ENCODE data around the gene SEC11A.
"Not testable (repeated sequence)": the region's sequence is repeated elsewhere in the genome, so short reads cannot be mapped to it uniquely, and the experiment has no call there.

The SEC11A gene

DNA sequence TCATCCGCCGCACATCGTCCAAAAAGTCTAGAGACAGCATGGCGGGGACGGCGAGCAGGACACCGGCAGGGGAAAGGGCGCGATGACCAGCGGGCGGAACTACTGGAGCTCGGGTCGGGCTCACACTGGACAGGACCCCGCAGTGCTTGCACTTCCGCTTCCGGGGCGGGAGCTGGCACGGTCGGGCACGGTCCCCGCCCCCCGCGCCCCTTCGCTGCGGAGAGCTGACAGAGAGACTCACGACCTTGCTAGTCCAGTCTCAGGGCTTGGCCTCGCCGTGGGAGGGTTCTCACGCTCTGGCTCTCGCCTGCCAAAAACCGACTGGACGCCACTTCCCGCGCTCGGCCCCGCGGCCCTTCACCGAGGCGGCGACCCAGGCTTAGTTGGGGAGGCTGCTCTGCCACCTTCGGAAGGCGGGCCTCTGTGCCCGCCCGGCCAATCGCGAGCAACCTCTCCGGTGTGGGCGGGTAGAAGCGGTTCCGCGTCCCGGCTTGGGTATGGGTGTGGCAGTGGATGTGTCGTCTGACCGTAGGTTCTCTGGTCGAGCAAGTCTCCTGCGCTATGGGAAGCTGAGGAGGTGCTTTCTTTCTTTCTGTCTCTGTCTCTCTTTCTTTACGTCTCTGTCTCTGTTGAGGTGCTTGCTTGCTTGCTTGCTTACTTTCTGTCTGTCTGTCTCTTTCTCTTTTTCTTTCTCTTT, at the start of gene SEC11A:
SEC11A (minus strand) TSS at position 104 of the 697 bp plus-strand sequence; CDS start at position 40, 64 bp downstream.
- peak; percentile 82 for DNase-seq (ENCODE audit: low read depth)

DNA sequence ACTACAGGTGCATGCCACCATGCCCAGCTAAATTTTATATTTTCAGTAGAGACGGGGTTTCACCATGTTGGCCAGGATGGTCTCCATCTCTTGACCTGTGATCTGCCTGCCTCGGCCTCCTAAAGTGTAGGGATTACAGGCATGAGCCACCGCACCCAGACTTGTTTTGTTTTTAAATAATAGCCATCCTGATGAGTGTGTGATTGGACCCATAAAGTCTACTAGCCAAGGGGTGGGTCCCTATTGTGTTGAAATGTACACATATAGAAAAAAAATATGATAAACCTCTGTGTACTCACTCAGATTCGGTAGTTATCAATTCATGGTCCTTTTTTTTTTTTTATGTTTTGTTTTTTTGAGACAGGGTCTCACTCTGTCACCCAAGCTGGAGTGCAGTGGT, 49.7 kb upstream of the SEC11A start:
- DNase-seq (ENCODE audit: low read depth), result no peak

DNA sequence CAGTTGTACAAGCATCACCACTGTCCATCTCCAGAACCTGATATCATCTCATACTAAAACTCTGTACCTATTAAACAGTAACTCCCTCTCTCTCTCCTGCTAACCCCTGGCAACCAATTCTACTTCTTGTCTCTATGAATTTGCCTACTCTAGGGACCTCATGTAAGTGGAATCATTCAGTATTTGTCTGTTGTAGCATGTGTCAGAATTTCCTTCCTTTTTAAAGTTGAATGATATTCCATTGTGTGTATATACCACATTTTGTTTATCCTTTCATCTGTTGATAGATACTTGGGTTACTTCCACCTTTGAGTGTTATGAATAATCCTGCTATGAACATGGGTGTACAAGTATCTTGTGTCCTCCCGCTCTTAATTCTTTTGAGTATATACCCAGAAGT, 49.0 kb upstream of the SEC11A start:
- no peak for DNase-seq (ENCODE audit: low read depth)

DNA sequence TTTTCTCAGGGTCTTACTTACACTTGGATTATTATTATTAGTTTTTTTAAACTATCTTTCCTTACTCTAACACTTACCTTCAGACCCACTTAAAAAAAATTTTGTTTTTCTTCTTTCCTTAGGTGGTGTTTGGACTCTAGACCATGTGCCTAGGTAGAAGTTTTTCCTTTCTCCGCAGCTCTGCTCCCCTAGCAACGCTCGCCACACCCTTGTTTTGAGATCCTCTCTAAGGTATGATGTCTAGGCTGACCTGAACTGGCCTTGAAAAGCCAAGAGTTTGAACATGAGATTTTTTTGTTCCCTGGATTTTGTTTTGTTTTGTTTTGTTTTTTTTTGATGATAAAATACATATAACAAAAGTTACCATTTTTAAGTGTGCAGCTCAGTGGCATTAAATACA, 48.6 kb upstream of the SEC11A start:
- no peak for DNase-seq (ENCODE audit: low read depth)

DNA sequence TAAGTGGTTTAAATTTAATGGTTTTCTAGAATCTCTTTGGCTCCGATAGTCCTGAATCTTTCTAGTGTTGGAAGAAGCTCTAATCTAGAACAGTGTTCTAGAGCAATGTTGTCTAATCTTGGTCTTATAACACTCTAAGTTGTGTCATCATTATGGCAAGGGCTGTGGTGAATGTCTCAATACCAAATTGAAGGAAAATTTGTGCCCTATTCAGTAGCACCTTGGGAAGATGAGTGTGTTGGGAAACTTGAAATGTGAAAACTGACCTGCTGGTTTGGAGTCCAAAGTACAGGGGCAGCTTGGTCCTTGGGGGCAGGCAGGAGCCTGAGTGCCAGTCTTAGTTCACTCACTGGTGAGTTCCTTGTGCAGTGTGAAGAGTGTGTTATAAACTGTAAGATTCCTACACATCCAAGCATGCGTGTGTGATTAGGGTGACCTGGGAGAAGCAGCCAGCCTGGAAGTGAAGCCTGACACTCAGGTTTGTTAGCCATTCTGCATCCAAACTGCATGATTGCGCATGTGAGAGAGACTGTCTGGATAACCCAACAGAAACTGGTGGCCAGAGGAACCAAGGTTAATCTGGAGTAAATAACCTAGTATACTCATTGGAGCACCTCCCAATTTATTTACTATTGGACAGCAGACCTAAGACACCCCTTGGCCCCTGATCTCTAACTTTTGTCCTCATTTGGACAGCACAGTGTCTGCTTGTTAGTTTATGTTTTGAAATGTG, 47.1 kb upstream of the SEC11A start:
- DNase-seq (ENCODE audit: low read depth), result no peak

DNA sequence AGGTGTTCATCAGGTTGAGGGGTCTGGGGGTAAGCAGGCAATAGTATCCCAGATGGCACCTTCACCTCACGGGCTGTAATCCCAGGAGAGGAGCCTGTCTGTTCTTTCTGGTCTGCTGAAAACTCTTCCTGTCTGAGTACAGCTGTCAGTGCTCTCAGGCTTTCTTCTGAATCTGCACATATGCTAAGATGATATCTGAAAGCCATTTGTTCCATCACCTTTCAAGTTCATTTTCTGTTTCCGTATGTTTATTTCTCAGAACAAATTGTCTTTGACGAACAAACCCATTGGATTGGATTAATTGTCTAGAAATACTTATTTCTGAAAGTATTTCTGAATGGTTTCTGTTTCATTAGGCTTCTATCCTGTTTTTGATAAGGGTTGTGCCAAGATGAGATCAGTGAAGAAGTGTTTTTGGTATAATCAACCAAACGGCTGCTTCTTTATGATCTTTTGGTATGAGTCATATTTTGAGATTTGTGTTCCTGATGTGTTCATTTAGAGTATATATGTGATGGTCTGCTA, 45.7 kb upstream of the SEC11A start:
- DNase-seq (ENCODE audit: low read depth), result no peak

DNA sequence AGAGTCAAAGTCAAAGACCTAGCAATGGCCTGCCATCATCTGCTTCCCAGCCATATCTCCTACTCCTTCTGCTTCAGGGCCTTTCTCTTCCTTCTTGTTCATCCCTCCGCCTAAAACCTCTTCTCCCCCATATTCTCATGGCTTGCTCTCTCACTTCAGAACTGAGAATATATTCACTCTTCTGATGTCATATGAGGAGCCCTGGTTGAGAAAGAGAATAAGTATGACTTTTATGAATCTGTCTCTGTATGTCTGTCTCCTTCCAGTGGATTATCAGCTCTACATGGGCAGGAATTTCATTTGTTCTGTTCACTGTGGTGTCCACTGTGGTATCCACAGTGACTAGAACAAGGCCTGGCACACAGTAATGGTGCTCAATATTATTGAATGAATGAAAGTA, 44.3 kb upstream of the SEC11A start:
- no peak for DNase-seq (ENCODE audit: low read depth)

DNA sequence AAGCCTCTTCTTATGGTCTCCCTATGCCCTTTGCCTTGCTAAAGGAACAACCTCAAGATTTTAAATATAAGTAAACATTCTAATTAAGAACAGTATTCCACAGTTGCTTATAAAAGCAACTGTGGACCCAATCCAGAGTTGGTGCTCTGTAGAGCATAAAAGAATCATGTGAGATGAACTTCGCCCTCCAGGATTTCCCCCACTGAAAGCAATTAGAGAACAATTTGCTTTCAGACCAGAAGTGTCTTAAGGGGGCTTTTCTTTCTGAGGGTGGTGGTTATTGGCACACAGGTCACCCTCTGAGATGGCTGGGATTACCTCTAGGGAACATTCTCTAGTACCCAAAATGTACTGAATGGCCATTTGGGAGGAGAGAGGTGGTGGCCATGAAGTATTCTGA, 43.1 kb upstream of the SEC11A start:
- no peak for DNase-seq (ENCODE audit: low read depth)

DNA sequence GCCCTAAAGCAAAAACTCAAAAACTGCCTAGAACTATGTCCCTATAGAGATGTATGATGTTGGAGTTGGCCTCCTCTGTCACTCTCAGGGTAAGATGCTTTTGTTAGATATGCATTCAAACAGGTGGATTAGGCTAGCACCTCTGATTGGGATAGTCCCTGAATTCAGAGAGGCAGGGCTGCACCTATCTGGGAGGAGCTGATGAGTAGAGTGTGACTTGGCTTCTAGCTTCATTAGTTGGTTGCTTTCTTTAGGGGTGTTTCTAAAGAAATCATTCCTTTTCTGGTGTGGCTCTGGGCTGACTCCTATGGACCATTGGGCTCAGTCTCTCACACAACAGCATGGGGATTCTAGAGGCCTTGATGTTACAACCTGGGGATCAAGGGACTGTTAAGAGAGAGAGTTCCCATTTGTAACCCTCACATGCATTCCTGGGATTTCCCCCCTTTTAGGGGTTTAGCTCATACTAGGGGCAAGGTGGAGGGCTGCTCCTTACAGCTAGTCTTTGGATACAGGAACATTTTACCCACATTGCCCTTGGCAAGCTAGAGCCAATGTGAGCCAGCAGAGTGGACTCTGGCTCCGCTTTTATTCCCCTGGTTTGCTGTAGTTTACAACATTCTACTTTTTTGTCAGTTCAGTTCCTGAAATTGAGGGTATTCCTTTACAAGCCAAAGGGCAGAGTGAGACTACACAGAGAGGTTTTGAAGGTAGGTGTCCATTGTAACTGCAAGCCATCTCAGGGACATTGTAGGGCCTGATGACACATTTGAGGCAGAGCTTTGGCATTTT, 40.0 kb upstream of the SEC11A start:
- no peak for DNase-seq (ENCODE audit: low read depth)

DNA sequence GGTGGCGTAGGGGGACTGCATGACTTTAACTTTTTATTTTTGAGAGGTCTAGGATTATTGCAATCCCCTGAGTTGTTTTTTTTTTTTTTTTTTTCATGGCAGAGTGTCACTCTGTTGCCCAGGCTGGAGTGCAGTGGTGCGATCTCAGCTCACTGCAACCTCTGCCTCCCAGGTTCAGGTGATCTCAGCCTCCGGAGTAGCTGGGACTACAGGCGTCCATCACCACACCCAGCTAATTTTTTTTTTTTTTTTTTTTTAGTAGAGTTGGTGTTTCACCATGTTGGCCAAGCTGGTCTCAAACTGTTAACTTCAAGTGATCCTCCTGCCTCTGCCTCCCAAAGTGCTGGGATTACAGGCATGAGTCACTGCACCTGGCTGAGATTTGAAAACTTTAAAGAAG, 39.0 kb upstream of the SEC11A start:
- DNase-seq (ENCODE audit: low read depth), result not testable (repeated sequence)

DNA sequence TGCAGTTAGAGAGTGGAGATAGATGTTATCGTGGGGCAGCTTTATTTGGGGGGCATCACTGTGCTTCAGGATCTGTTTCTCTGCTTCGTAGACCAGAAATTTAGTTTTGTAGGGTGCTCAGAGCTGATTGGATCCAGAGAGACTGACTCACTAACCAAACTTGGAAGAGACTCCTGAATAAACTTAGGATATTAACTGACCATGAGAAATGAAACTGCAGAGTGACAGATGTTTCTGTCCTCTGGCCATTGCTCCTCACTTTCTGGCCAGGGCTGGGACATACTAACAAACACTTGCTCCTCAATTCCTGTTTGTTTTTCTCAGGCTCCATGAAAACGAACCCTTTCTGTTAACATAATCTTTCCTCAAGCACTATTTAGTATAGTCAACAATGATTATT, 36.8 kb upstream of the SEC11A start:
- no peak for DNase-seq (ENCODE audit: low read depth)

DNA sequence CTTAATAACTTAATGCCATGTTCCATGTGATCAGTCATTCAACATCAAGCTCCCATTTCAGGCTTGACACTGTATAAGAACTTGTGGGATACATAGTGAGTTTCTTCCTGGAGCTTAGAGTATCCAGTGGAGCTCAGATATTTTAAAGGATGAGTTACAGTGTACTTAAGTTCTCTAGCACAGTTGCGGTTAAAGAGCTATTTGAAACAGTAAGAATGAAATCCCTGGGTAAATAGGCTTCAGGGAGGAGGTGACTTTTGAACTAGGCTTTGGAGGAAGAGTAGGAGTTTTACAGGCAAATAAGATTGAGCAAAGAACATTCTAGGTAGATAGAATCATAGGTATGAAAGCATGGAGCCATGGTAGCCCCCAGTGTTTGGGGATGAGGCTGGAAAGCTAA, 36.3 kb upstream of the SEC11A start:
- DNase-seq (ENCODE audit: low read depth), result no peak

DNA sequence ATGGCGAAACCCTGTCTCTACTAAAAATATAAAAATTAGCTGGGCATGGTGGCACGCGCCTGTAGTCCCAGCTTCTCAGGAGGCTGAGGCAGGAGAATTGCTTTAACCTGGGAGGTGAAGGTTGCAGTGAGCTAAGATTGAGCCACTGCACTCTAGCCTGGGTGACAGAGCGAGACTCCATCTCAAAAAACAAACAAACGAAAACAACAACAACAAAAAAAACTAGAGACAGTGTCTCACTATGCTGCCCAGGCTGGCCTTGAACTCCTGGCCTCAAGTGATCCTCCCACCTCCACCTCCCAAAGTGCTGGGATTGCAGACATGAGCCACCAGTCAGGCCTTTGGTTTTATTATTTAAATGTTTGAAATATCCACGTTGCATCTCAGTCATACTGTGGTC, 35.8 kb upstream of the SEC11A start:
- not testable (repeated sequence) for DNase-seq (ENCODE audit: low read depth)

DNA sequence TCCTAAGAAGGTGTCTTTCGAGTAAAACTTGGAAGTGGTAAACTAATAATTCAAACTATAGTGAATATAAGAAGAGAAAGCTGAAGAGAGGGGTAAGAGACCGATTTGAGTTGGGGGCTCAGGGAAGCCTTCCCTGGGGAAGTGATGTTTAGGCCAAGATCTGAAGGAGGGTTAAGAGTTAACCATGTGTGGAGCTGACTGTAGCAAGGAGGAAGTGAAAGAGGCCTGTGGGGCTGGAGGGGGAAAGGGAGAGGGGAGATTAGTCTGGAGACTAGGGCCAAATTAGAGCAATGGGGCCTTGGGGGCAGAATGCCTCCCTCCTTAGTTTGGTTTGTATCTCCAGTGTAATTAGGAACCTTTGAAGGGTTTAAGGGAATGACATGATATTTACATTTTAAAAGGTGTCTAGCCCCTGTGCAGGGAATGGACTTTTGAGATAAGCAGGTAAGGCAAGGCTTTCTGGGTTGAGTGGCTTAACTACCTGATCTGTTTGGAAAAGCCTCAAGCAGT, 34.7 kb upstream of the SEC11A start:
- DNase-seq (ENCODE audit: low read depth), result no peak

DNA sequence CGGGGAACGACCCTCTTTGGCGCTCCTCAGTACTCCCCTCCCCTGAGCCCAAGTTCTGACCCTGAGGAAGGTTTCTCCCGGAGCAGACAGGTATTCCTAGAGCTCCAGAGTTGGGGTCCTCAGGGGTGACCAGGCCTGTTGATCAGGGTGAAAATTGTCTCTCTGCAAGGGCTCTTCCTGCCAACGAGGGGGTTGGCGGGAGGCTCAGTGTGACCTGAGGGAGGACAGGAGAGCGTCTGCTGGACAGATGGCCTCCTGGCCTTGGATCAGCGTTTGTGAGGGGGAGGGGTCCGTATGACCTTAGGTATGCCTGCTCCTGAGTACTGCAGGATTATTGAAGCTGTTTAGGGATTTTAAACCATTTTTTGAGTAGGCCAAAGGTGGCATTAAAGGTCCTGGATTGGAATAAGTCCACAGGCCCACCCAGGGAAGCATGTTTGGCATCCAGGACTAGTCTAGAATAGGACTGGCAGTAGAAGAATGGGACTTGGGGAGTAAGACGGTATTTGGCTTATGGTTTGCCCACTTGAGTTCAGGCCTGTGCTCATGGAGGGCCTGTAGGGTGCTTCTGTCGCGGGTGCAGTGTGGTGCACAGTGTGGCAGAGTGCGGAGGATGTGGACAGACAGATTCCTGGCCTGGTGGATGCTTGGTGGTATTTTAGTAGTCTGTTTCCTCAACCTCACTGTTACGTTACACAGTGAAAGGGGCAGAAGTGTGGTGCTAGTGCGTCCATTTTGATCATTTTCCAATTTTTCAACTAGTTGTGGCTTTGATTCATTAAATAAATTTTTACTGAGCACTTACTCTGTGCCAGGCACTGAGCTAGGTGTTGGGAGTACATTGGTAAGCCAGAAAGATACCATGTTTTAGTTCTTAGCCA, 33.4 kb upstream of the SEC11A start:
- DNase-seq (ENCODE audit: low read depth), result no peak

DNA sequence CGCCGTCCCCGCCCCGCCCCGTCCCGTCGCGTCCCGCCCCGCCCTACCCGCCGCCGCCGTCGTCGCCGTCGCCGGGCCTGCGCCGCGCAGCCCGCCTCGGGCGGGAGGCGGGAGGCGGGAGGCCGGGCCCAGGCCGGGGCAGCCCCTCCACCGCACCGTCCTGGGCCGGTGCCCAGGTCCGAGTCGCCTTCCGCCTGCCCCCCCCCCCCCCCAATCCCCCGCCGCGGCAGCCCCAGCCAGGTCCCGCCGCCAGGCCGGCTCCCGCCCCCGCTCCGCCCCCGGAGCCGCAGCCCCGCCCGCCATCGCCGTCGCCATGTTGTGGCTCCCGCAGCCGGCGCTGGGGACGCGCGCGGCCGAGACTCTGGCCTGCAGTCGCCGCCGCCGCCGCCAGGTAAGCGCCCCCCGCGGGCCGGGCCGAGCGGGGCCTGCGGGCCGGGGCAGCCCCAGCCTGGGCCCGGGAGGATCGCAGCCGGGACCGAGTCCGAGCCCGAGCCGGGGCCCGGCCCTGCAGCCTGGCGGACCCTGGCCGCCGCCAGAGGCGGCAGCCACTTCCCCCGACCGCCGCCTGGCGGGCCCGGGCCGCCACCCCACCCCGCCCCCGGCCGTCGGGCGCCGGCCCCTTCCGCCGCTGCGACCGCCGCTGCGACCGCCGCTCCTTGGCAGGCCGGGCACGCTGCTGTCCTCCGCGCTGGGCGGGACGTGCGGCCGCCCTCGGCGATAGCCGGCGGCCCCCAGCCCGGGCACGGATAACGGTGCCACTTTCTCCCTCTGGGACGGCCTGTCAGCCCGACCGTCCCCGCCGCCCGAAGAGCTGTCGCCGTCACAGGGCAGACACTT, 32.6 kb upstream of the SEC11A start, which contains the start of gene ZNF592:
ZNF592 (plus strand) TSS at position 319 of the 837 bp plus-strand sequence. CDS start 34,084 bp downstream, outside the sequence.
- DNase-seq (ENCODE audit: low read depth), result no peak

DNA sequence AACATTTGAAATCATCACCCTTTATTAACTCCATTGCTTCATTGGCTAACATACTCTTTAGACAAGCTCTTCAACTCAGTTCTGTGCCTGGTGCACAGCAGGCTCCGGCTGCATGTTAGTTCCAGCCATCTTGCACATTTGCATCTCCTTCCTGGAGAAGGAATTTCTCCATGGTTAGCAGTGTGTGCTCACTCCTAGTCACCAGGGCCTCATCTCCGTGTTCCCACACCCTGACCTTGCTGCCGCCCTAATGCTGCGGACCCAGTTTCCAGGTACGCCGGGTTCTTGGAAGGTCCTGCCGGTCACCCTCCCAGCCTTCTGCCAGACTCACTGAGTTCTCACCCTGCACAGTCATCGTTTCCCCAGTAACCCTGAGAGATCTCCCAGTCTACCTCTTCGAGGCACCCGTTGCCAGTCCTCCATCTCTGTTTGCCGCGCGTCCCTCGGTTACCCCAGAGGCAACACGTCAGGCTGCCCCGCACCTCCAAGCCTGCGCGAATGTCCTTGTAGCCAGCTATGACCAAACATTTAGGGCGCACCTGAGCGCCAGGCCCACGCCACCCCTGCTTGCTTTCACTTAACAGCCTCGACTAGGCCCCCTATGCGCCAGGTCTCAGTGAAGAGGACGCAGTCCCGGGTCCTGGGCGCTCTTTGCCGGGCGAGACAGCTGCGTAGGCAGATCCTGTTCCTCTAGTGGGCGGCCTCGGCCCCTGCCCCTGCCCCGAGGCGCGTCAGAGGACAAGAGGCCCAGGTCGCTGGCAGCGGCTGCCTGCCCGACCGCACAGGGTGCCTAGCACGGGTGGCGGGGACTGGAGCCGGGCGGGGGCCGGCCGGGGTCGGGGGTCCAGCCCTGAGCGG, 31.7 kb upstream of the SEC11A start:
- DNase-seq (ENCODE audit: low read depth), result peak; percentile 39

DNA sequence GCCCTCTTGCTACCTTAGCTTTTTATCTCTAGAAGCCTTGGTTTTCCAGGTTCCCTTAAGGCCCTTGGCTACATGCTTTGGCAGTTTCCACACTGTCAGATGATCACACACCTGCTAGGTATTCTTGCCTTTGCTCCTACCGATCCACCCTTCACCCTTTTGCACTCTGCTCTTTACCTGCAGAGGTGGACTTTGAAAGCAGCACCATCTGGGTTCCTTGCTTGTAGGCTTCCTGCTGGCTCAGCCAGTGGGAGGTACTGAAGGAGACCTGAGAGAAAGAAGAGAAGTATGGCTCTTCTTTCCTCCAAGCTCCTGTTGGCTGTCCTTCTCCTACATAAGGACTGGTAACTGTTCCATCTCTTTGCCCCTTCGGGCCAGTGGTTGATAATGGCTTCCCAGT, 25.2 kb upstream of the SEC11A start:
- DNase-seq (ENCODE audit: low read depth), result no peak

DNA sequence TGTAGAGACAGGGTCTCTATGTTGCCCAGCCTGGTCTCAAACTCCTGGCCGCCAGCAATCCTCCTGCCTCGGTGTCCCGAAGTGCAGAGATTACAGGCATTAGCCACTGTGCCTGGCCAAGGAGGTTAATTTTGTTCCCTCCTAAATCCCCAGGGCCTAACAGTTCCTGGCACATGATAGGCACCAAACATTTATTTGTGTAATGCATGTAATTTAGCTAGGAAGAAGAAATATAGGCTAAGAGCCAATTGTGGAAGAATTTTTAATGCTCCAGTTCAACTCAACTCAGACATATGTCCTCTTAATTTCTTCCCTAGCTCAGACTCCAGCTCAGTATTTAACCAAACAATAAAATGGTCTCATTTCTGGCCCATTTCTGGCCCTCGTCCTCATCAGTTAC, 24.8 kb upstream of the SEC11A start:
- no peak for DNase-seq (ENCODE audit: low read depth)

Measured in HS-5 (cell line).